ENCODE measurements around the gene MAPK14.
A peak's percentile ranks its signal among the peaks of the same experiment; 100 is the strongest.
"Not testable (repeated sequence)": the region's sequence is repeated elsewhere in the genome, so short reads cannot be mapped to it uniquely, and the experiment has no call there.

The MAPK14 gene

DNA sequence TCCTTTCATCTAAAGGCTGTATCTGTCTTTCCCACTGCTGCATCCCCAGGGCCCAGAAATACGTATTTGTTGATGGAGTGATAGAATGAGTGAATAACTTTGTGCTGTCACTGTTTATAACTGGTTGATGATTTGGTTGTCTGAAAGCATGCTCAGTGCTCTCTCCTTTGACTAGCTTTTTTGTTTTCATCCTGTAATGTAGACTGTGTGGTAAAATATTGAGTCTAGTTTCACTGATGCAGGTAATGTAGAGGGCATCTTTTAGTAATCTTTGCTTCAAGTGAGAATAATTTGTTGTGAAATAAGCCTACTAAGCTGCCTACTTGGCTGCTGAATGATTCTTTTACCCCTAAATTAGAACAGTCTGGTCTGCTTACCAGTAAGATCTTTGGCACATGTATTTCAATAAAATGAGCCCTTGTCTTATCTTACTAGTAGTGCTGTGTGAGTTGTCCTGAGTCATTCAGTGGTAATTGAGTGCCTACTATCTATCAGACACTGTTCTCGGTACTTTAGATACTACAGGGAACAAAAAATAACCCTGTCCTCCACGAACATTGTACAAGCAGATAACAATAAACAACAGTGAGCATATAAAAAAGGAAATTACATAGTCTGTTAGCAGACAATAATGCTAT, 39.9 kb downstream of the MAPK14 start:
- DNase-seq (ENCODE audit: extremely low read depth in 1 of 2, low read depth in 1 of 2), result no peak

DNA sequence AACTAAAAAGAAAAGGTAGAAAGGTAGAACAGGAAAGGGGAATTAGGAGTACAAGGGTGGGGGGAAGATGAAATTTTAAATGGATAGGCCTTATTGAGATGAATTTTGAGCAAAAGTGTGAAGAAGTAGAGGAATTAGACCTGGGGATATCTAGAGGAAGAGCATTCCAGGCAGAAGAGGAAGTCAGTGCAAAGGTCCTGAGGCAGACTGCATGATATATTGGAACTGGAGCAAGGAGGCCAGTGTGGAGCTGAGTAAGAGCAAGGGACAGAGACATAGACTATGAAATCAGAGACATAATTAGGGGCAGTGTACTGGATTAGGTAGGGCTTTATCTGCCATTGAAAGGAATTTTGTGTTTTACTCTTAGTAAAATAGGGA, 40.4 kb downstream of the MAPK14 start:
- no peak for DNase-seq (ENCODE audit: extremely low read depth in 1 of 2, low read depth in 1 of 2)

DNA sequence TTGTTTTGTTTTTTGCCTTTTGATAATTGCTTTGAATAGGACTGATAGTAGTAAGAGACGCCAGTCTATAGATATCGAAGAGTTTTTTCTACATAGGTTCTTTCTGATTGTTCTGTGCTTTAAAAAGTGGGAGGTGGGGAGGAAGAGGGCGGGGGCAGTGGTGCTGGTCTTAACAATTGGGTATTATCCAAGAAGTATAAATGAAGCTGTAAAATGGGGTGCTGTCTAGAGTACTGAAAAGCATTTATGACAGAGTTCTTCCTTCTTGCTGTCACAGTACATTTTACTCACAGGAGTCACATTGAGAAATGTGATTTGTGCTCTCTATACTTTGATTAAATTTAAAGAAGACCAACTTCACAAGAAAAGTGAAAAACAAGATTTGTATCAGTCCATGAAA, 41.0 kb downstream of the MAPK14 start:
- DNase-seq (ENCODE audit: extremely low read depth in 1 of 2, low read depth in 1 of 2), result no peak

DNA sequence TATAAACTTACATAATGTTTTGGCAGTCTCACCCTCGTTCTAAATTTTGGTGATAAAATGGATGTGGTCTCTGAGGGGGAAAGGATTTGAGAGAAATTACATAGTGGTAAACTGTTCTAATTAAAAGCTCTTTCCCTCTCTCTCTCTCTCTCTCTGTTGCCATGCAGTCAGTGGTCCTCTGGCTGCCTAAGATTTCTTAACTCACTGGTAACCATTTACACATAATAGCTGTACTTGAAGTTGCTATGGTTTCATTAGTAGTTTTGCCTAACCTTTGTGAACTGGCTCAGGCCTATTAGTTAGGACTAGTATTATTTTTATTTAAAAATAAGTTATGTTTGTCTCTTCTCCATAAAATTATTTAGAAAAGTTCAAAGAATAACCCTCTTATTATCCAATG, 42.0 kb downstream of the MAPK14 start:
- no peak for DNase-seq (ENCODE audit: extremely low read depth in 1 of 2, low read depth in 1 of 2)

DNA sequence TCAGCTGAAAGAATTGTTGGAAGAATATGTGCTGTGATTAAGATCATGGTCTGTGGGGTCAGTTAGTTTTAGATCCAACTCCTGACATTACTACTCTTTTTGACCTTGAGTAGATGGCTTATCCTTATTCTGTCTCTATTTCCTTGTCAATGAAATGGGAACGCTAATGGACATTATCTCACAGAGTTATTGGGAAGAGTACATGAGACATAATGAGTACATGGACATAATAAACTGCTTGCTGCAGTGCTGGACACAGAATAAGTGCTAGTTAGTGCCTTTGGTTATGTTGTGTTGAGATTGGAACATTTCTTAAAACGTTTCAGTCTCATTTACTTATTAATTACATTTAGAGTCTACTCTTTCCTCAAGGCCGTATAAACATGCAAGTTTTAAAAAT, 42.6 kb downstream of the MAPK14 start:
- no peak for DNase-seq (ENCODE audit: extremely low read depth in 1 of 2, low read depth in 1 of 2)

DNA sequence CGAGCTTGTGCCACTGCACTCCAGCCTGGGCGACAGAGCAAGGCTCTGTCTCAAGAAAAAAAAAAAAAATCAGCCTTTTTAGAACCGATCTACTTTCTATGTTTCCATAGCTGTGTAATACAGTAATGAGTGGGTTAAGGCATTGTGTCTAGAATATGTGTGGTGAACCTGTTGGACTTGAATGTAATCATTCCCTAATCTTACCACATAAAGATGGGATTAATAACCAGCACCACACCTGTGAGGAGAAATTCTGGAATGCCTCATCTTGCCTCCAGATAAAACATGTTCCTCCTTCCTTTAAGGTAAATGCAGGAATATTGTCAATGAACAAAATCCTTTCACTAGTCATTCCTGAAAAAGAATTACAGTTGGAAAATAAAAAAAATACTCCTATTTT, 43.7 kb downstream of the MAPK14 start:
- DNase-seq (ENCODE audit: extremely low read depth in 1 of 2, low read depth in 1 of 2), result no peak

DNA sequence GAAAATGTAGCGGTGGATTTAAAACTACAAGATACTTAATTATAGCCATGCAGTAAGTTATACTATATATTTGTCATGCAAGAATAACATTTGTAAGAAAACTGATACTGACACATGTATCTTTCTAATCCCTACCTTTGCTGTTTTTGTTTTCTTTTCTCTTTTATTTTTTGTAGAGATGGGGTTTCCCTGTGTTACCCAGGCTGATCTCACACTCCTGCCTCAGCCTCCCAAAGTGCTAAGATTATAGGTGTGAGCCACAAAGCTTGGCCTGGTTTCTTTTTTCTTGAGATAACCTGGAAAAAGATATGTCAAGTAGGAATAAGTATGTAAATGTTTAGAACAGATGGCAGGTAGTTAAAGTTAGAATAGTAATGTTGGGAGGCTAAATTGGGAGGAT, 44.1 kb downstream of the MAPK14 start:
- DNase-seq (ENCODE audit: extremely low read depth in 1 of 2, low read depth in 1 of 2), result no peak

DNA sequence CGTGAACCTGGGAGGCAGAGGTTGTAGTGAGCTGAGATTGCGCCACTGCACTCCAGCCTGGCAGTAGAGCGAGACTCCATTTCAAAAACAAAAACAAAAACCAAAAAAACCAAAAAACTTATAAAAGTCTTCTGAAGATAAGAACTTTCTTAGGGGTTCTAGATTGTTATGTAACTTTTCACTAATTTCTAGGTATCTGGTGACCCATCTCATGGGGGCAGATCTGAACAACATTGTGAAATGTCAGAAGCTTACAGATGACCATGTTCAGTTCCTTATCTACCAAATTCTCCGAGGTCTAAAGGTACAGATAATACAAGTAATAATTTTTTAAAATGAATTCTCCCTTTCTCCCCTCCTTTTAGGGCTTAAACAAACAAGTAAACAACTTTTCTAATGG, 45.1 kb downstream of the MAPK14 start:
- no peak for DNase-seq (ENCODE audit: extremely low read depth in 1 of 2, low read depth in 1 of 2)

DNA sequence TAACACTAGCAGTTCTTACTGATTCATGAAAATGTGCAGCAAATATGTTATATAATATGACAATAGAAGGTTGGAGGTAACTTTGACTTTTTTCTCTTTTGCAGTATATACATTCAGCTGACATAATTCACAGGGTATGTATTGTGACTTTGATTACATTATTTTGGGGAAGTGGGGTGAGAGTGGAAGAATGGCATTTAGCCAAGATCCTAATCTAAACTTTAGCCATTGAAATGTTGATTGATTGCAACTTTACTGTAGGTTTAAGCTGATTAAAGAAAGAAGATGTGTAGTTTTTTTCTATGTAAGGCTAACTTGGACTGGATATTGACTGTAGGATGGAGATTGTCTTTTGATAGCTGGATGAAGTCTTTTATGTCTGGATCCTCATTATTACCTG, 46.0 kb downstream of the MAPK14 start:
- DNase-seq (ENCODE audit: extremely low read depth in 1 of 2, low read depth in 1 of 2), result no peak

DNA sequence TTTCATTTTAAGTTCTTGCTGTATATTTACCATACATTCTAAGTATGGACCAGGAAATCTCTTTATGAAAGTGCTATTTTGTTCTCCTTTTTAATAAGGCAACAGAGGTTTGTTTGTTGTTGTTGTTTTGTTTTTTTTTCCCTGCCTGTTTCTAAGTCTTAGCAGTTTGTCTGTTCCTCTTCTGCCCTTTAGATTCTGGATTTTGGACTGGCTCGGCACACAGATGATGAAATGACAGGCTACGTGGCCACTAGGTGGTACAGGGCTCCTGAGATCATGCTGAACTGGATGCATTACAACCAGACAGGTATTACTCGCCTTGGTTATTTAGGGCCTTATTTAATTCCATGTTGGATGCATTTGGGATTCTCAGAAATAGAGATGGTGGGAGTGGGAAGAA, 48.0 kb downstream of the MAPK14 start:
- no peak for DNase-seq (ENCODE audit: extremely low read depth in 1 of 2, low read depth in 1 of 2)

DNA sequence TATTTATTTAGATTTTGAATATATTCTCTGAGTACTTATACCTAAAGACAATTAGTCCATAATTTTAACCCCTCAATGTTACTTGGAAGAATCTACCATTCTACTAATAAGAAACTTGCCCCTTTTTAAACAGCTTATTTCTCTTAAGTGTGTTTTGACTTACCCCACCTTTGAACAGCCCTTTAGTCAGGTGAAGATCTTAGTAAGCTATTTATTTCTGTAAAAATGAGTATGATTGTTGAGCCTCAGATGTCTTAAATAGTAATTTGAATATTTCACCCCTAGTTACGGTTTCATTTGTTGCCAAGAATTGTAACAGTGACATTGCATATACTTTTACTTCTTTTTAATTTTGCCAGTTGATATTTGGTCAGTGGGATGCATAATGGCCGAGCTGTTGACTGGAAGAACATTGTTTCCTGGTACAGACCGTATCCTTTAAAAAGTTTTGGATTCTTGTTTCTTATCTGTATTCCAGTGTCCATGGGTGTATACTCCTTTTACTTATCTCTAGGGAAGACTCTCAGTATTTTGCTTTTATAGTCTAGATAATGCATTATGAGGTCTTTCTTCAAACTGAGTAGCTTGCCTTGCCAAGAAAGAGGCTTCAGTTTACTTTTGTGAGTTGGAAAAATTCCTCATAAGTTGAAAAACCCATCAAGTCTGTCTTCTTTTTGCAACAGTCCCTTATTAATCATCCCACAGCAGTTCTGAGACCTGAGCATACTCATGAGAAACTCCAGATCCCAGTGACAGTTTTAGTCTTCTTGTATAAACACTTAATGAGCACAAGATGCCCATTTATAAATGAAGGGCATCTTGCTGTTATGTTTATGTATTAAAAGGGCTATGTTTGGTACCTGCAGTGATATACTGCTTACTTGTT, 48.8 kb downstream of the MAPK14 start:
- no peak for DNase-seq (ENCODE audit: extremely low read depth in 1 of 2, low read depth in 1 of 2)

DNA sequence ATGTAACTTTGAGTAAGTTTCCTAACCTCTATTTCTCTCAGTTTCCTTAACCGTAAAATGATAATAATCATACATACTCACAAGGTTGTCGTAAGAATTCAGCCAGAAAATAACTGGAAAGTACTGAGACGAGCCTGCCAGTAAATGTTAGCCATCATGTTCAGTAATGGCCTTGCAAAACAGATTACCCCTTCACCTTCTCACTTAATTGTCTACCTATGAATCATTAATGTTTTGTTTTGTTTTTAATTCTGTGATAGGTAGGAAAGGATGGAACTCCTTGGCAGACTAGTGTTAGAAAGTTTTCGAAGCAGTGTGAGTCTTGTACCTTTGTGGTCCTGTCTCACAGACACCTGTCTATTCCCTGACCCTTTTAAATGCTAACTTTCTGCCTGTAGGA, 50.6 kb downstream of the MAPK14 start:
- no peak for DNase-seq (ENCODE audit: extremely low read depth in 1 of 2, low read depth in 1 of 2)

DNA sequence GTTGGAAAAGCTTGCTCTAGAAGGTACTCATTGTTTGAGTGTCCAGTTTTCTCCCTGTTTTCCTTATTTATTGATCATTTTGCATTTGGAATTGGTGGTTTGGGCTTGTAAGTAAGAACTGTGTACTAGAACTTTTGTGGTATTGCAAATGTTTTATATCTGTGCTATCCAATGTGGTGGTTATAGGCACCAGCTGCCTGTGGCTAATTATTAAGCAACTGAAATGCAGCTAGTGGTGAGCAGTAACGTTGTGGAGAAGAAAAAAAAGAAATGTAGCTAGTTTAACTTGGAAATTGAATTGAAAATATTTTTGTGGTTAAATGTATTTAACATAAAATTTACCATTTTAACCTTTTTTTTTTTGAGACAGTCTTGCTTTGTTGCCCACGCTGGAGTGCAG, 52.0 kb downstream of the MAPK14 start:
- no peak for DNase-seq (ENCODE audit: extremely low read depth in 1 of 2, low read depth in 1 of 2)

DNA sequence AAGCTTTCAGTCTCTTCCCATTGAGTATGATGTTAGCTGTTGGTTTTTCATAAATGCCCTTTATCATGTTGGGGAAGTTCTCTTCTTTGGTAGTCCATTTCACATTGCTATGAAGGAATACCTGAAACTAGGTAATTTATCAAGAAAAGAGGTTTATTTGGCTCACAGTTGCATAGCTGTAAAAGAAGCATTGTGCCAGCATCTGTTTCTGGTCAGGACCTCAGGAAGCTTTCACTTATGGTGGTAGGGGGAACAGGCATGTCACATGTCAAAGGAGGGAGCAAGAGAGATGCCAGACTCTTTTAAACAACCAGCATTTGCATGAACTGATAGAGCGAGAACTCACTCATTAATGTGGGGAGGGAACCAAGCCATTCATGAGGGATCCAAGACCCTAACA, 54.7 kb downstream of the MAPK14 start:
- DNase-seq (ENCODE audit: extremely low read depth in 1 of 2, low read depth in 1 of 2), result no peak

DNA sequence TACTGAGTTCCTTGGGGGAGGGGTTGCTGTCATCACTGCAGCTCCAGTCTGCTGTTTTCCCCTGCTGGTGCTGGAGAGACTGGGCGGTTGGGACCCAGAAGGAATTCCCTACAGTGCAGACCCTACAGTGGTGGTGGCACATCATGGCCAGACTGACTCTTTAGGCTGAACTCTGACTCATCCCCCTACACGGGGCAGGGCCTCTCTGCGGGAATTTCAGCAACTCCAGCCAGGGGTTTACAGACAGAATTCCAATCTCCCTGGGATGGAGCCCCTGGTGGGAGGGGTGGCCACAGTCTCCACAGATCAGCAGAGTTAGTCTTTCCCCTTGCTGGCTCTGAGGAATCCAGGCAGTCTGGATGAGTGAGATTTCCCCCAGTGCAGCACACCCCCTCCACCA, 55.8 kb downstream of the MAPK14 start:
- DNase-seq (ENCODE audit: extremely low read depth in 1 of 2, low read depth in 1 of 2), result no peak

DNA sequence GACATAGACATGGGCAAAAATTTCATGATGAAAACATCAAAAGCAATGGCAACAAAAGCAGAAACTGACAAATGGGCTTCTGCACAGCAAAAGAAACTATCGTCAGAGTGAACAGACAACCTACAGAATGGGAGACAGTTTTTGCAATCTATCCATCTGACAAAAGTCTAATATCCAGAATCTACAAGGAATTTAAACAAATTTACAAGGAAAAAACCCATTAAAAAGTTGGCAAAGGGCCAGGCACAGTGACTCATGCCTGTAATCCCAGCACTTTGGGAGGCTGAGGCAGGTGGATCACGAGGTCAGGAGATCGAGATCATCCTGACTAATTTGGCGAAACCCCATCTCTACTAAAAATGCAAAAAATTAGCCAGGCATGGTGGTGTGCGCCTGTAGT, 60.6 kb downstream of the MAPK14 start:
- DNase-seq (ENCODE audit: extremely low read depth in 1 of 2, low read depth in 1 of 2), result not testable (repeated sequence)

DNA sequence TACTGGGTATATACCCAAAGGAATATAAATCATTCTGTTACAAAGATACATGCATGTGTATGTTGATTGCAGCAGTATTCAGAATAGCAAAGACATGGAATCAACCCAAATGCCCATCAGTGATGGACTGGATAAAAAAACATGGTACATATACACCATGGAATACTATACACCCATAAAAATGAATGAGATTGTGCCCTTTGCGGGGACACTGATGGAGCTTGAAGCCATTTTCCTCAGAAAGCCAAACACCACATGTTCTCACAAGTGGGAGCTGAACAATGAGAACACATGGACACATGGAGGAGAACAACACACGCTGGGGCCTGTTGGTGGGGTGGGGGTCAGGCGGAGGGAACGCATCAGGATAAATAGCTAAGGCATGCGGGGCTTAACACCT, 61.4 kb downstream of the MAPK14 start:
- no peak for DNase-seq (ENCODE audit: extremely low read depth in 1 of 2, low read depth in 1 of 2)

DNA sequence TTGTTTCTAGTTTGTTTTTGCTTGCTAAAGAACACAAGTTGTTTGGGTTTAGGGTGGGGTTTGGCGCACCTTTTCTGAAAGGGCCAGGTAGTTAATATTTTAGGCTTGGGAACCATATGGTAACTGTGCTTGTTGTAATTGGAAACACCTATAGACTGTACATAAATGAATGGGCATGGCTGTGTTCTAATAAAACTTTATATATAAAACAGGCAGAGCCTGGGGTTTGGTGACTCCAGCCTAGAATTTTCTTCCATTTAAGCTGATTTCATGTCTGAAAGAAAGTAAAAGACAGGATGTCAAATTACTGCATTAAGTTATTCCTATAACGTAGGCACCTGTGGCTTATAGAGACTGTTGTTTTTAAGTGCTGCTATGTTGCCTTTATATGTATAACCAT, 66.6 kb downstream of the MAPK14 start:
- no peak for DNase-seq (ENCODE audit: extremely low read depth in 1 of 2, low read depth in 1 of 2)

DNA sequence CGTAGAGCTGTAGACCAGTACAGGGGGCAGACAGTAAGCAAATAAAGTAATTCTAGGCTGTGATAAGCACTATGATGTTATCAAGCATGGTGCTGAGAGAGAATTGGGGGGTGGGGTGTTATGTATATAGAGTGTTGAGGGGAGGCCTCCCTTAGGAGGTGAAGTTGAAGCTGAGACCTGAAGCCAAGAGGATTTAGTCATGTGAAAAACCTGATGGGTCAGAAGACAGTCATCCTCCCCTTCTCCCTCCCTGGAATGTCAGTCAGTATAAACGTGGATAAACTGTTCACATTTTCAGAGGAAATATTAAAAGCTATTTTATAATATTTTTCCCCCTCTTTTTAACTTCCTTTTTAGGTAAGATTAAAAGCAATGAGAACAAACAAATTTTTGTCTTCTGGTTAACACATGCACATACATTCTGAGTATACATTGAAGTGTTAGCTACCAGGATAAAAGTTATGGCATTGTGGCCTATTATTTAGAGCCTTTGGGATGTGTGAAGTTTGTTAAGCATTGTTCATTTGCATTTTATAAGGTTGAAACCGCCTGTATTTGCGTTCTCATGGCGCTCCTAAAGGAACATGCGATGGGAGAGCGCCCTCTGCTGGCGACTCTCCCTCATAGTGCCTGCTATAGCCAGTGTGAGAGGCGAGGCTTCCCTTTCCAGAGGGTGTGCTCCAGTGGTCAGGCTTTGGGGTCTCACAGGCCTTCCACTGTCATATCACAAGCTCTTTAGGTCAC, 67.3 kb downstream of the MAPK14 start:
- DNase-seq (ENCODE audit: extremely low read depth in 1 of 2, low read depth in 1 of 2), result peak; percentile 42 to 52

DNA sequence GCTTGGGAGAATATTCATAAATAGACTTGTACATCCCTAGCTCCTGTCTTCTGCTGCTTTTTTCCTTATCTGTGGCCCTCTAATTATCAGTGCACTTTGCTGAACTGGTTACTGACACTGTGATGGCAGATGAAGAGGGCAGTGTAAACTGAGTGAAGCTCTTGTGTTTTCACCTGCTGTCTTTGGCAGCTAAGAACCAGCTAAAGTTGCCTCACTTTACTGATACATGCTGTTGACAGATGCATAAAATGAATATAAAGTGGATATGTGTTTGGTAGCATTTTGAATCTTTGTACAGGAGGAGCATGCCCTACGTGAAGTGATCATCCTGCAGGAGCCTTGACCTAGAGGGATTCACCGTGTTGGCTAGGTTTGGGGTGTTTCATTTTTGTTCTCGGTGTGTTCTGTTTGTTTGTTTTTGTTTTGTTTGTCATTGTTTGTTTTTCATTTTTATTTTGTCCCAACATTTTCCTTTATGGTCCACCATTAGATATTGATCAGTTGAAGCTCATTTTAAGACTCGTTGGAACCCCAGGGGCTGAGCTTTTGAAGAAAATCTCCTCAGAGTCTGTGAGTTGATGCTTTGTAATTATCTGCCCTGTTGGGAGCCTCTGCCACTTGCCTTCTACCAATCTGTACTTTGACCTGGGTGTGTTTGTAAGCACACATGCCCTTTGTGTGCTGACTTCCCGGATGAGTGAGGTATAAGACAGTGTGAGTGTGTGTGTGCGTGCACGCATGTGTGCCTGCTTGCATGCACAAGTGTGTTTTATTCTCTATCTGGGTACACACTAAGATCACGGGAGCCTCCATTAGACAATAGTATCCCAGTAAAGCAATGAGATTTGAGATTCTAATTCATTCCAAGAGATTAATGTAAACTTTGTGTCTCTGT, 68.1 kb downstream of the MAPK14 start:
- no peak for DNase-seq (ENCODE audit: extremely low read depth in 1 of 2, low read depth in 1 of 2)
